HUES6 (cell line): Measurements from ENCODE around the gene DNAH9.

Source experiments
- H3K27ac ChIP-seq: 2 replicates; pipeline ENCODE4 v1.7.0; 2013; ENCODE audit warnings: low read depth, mild to moderate bottlenecking, low read length, inconsistent platforms
- H3K27me3 ChIP-seq: 2 replicates; pipeline ENCODE4 v1.6.1; 2013; ENCODE audit warnings: low read length; ENCODE audit not compliant: control insufficient read depth, insufficient read depth
- H3K36me3 ChIP-seq: 2 replicates; pipeline ENCODE4 v1.6.1; 2013; ENCODE audit warnings: low read length; ENCODE audit not compliant: control insufficient read depth, insufficient read depth
- H3K4me1 ChIP-seq: 2 replicates; pipeline ENCODE4 v1.6.1; 2013; ENCODE audit warnings: low read length; ENCODE audit not compliant: control insufficient read depth, insufficient read depth
- H3K4me3 ChIP-seq: 2 replicates; pipeline ENCODE4 v1.5.1; 2013; ENCODE audit warnings: low read depth, low read length
- H3K9ac ChIP-seq: one replicate; pipeline ENCODE4 v1.6.1; 2013; ENCODE audit warnings: mild to moderate bottlenecking, low read length
- H3K9me3 ChIP-seq: 2 replicates; pipeline ENCODE4 v1.6.1; 2013; ENCODE audit warnings: low read depth, low read length; ENCODE audit not compliant: control insufficient read depth, insufficient read depth

DNAH9 gene

GRCh38 chr17:11757815-11758214, 159.5 kb downstream of the DNAH9 start:
- Histone ChIP-seq H3K9ac (no peak overlapping the region), H3K27ac (no peak overlapping the region), H3K4me1 (no peaks in the 10 kb centered on the region), H3K9me3 (peaks cover 3% of the 10 kb centered on the region; the same call in 1 of the 2 replicates), H3K4me3 (no peak overlapping the region), H3K27me3 (no peaks in the 10 kb centered on the region), H3K36me3 (no peaks in the 10 kb centered on the region)

- no peaks in the 10 kb centered on the region for H3K27me3 ChIP-seq
- no peak overlapping the region for H3K27ac ChIP-seq
- H3K4me1 ChIP-seq, result no peaks in the 10 kb centered on the region
- H3K9ac ChIP-seq, result no peak overlapping the region
- H3K9me3 ChIP-seq, result no peaks in the 10 kb centered on the region
- H3K4me3 ChIP-seq, result no peak overlapping the region
- no peaks in the 10 kb centered on the region for H3K36me3 ChIP-seq
These were observed 169.8 kb downstream of the DNAH9 start for GRCh38 chr17:11768106-11768505.

GRCh38 chr17:11768981-11769380, 170.7 kb downstream of the DNAH9 start:
- no peaks in the 10 kb centered on the region for H3K27me3 ChIP-seq
- no peaks in the 10 kb centered on the region for H3K9me3 ChIP-seq
- no peak overlapping the region for H3K4me3 ChIP-seq
- H3K9ac ChIP-seq, result no peak overlapping the region
- H3K27ac ChIP-seq, result no peak overlapping the region
- H3K36me3 ChIP-seq, result no peaks in the 10 kb centered on the region
- H3K4me1 ChIP-seq, result no peaks in the 10 kb centered on the region

- Histone ChIP-seq H3K9ac (no peak overlapping the region), H3K4me3 (no peak overlapping the region), H3K4me1 (no peaks in the 10 kb centered on the region), H3K9me3 (no peaks in the 10 kb centered on the region), H3K36me3 (no peaks in the 10 kb centered on the region), H3K27me3 (no peaks in the 10 kb centered on the region), H3K27ac (no peak overlapping the region)
These were observed 173.8 kb downstream of the DNAH9 start for GRCh38 chr17:11772031-11772430.

- Histone ChIP-seq H3K4me3 (no peak overlapping the region), H3K36me3 (no peaks in the 10 kb centered on the region)
These were observed 181.6 kb downstream of the DNAH9 start for GRCh38 chr17:11779892-11780291.

GRCh38 chr17:11780621-11781020, 182.4 kb downstream of the DNAH9 start:
- Histone ChIP-seq H3K4me1 (no peaks in the 10 kb centered on the region), H3K9me3 (no peaks in the 10 kb centered on the region), H3K4me3 (no peak overlapping the region), H3K36me3 (no peaks in the 10 kb centered on the region), H3K27me3 (no peaks in the 10 kb centered on the region), H3K9ac (no peak overlapping the region), H3K27ac (no peak overlapping the region)

More at GRCh38 chr17:11779892-11780291, 181.6 kb downstream of the DNAH9 start:
- Histone ChIP-seq H3K27me3 (no peaks in the 10 kb centered on the region), H3K9me3 (no peaks in the 10 kb centered on the region), H3K9ac (no peak overlapping the region), H3K4me1 (no peaks in the 10 kb centered on the region), H3K27ac (no peak overlapping the region)

- H3K27me3 ChIP-seq, result no peaks in the 10 kb centered on the region
- H3K36me3 ChIP-seq, result no peaks in the 10 kb centered on the region
- no peaks in the 10 kb centered on the region for H3K4me1 ChIP-seq
- H3K27ac ChIP-seq, result no peak overlapping the region
- no peak overlapping the region for H3K4me3 ChIP-seq
- peaks cover 9% of the 10 kb centered on the region; the same call in 1 of the 2 replicates for H3K9me3 ChIP-seq
- H3K9ac ChIP-seq, result no peak overlapping the region
These were observed 188.6 kb downstream of the DNAH9 start for GRCh38 chr17:11786711-11787438.

- no peak overlapping the region for H3K4me3 ChIP-seq
- no peaks in the 10 kb centered on the region for H3K36me3 ChIP-seq
- no peak overlapping the region for H3K9ac ChIP-seq
These were observed 197.6 kb downstream of the DNAH9 start for GRCh38 chr17:11795906-11796305.

GRCh38 chr17:11797803-11798202, 199.5 kb downstream of the DNAH9 start:
- H3K4me3 ChIP-seq, result no peak overlapping the region
- H3K9ac ChIP-seq, result no peak overlapping the region
- H3K4me1 ChIP-seq, result no peaks in the 10 kb centered on the region
- H3K27me3 ChIP-seq, result no peaks in the 10 kb centered on the region
- no peaks in the 10 kb centered on the region for H3K9me3 ChIP-seq
- H3K27ac ChIP-seq, result no peak overlapping the region
- no peaks in the 10 kb centered on the region for H3K36me3 ChIP-seq

More at GRCh38 chr17:11795906-11796305, 197.6 kb downstream of the DNAH9 start:
- Histone ChIP-seq H3K27ac (no peak overlapping the region), H3K27me3 (no peaks in the 10 kb centered on the region), H3K4me1 (no peaks in the 10 kb centered on the region), H3K9me3 (no peaks in the 10 kb centered on the region)

- no peaks in the 10 kb centered on the region for H3K36me3 ChIP-seq
- no peaks in the 10 kb centered on the region for H3K27me3 ChIP-seq
- no peak overlapping the region for H3K4me3 ChIP-seq
- H3K9ac ChIP-seq, result no peak overlapping the region
- no peaks in the 10 kb centered on the region for H3K9me3 ChIP-seq
- no peaks in the 10 kb centered on the region for H3K4me1 ChIP-seq
- no peak overlapping the region for H3K27ac ChIP-seq
These were observed 205.1 kb downstream of the DNAH9 start for GRCh38 chr17:11803231-11803969.

GRCh38 chr17:11805138-11805537, 206.9 kb downstream of the DNAH9 start:
- Histone ChIP-seq H3K36me3 (no peaks in the 10 kb centered on the region), H3K27me3 (no peaks in the 10 kb centered on the region), H3K27ac (no peak overlapping the region), H3K4me3 (no peak overlapping the region), H3K9me3 (no peaks in the 10 kb centered on the region), H3K9ac (no peak overlapping the region), H3K4me1 (no peaks in the 10 kb centered on the region)
